B cell (primary cell): ENCODE results near the gene TMPRSS5. TPM values are rescaled to one million over a fixed set of nuclear protein-coding genes. Genes with fewer than 3 reads are reported as not detected.

ENCODE experiments used
- ATAC-seq: fragments of 200-7000 bp; cut with Tn5 transposase; one replicate; pipeline ENCODE4 v1.10.0; 2021; ENCODE audit warnings: low read depth, mild to moderate bottlenecking, moderate number of reproducible peaks, moderate library complexity
- CTCF ChIA-PET: fragments of 350-600 bp; sonication (Branson Sonifier 250); formaldehyde crosslinking; loops from one replicate; lab custom pipeline; 2021; ENCODE audit warnings: antibody characterized with exemption, inconsistent platforms; lab: Charles Lee
- POLR2A ChIA-PET: fragments of 350-600 bp; sonication (Branson Sonifier 250); formaldehyde crosslinking; loops from one replicate; lab custom pipeline; 2021; ENCODE audit warnings: antibody characterized with exemption; lab: Charles Lee
- DNase-seq: peaks from one replicate; pipeline ENCODE4 v3.0.0; 2013
- H2AFZ ChIP-seq: 2 replicates; pipeline ENCODE4 v1.6.1; 2012; ENCODE audit warnings: mild to moderate bottlenecking, low read depth, low read length; ENCODE audit not compliant: insufficient read depth, poor library complexity, severe bottlenecking
- H3K27ac ChIP-seq, 2 donors: 1 replicate in 1 of 2; 2 replicates in 1 of 2; pipeline ENCODE4 v1.5.1; 2012 to 2013; ENCODE audit warnings: low read length in 2 of 2, mild to moderate bottlenecking in 2 of 2, moderate library complexity in 1 of 2
- H3K27me3 ChIP-seq, 4 experiments: fragments of 200-600 bp in 1 of 4; sonication (generic) in 1 of 4; replicated peaks in 1 of 4; 1 replicate in 2 of 4; 2 replicates in 2 of 4; pipeline versions ENCODE4 v1.6.1 to v1.7.0; 2013 to 2016; ENCODE audit warnings: low read length in 3 of 4, mild to moderate bottlenecking in 2 of 4, mixed read lengths in 1 of 4, moderate library complexity in 1 of 4; ENCODE audit not compliant: insufficient read depth in 4 of 4, control insufficient read depth in 3 of 4; ENCODE audit errors: control extremely low read depth in 1 of 4
- H3K36me3 ChIP-seq, 2 experiments: replicated peaks in 1 of 2; 1 replicate in 1 of 2; 2 replicates in 1 of 2; pipeline versions ENCODE4 v1.6.1 to v1.7.1; 2013; ENCODE audit warnings: low read length in 1 of 2; ENCODE audit not compliant: insufficient read depth in 2 of 2, control insufficient read depth in 1 of 2; ENCODE audit errors: control extremely low read depth in 1 of 2, extremely low read depth in 1 of 2
- H3K4me1 ChIP-seq, 2 donors: fragments of 200-600 bp in 1 of 2; sonication (generic) in 1 of 2; 1 replicate in 1 of 2; 2 replicates in 1 of 2; pipeline versions ENCODE4 v1.5.1 to v1.6.1; 2013 to 2017; ENCODE audit warnings: low read length in 2 of 2; ENCODE audit not compliant: control insufficient read depth in 2 of 2, insufficient read depth in 2 of 2
- H3K4me2 ChIP-seq: replicated peaks from 2 replicates; pipeline ENCODE3; 2012; ENCODE audit warnings: mild to moderate bottlenecking, low read depth, low read length; ENCODE audit not compliant: poor library complexity, severe bottlenecking
- H3K4me3 ChIP-seq, 5 experiments: fragments of 200-600 bp in 1 of 5; sonication (generic) in 1 of 5; 1 replicate in 3 of 5; 2 replicates in 2 of 5; pipeline versions ENCODE4 v1.5.1 to v1.7.0; 2011 to 2016; ENCODE audit warnings: low read length in 4 of 5, mild to moderate bottlenecking in 4 of 5, low read depth in 2 of 5, control low read depth in 1 of 5, moderate library complexity in 1 of 5; ENCODE audit not compliant: insufficient read depth in 1 of 5; ENCODE audit errors: control extremely low read depth in 1 of 5, extremely low read depth in 1 of 5
- H3K79me2 ChIP-seq: fragments of 200-600 bp; sonication (generic); one replicate; pipeline ENCODE4 v1.6.0; 2016; ENCODE audit warnings: low read length; ENCODE audit not compliant: control insufficient read depth, insufficient read depth
- H3K9ac ChIP-seq: fragments of 200-600 bp; sonication (generic); 2 replicates; pipeline ENCODE4 v1.6.1; 2017; ENCODE audit warnings: mild to moderate bottlenecking, low read length, moderate library complexity
- H3K9me3 ChIP-seq, 3 donors: one replicate each; pipeline versions ENCODE4 v1.6.1 to v1.7.1; 2013; ENCODE audit warnings: low read length in 2 of 3; ENCODE audit not compliant: control insufficient read depth in 2 of 3, insufficient read depth in 1 of 3; ENCODE audit errors: control extremely low read depth in 1 of 3
- H4K20me1 ChIP-seq: 2 replicates; pipeline ENCODE4 v1.6.0; 2012; ENCODE audit warnings: mild to moderate bottlenecking, low read length; ENCODE audit not compliant: insufficient read depth, control insufficient read depth, poor library complexity, severe bottlenecking
- H3K27ac Mint-ChIP-seq: one replicate; pipeline ENCODE4 v1.8.0; 2021; ENCODE audit warnings: mixed read lengths
- H3K27me3 Mint-ChIP-seq: one replicate; pipeline ENCODE4 v1.8.0; 2021; ENCODE audit warnings: mixed read lengths
- H3K4me1 Mint-ChIP-seq: one replicate; pipeline ENCODE4 v1.8.0; 2021; ENCODE audit warnings: mixed read lengths
- H3K4me3 Mint-ChIP-seq: one replicate; pipeline ENCODE4 v1.8.0; 2021; ENCODE audit warnings: mixed read lengths
- H3K9me3 Mint-ChIP-seq: one replicate; pipeline ENCODE4 v1.8.0; 2022; ENCODE audit warnings: mixed read lengths; ENCODE audit not compliant: insufficient read depth
- EZH2 ChIP-seq: IDR thresholded peaks from 2 replicates; pipeline ENCODE4 v1.6.1; 2012; ENCODE audit warnings: borderline replicate concordance, low read depth, mild to moderate bottlenecking, moderate library complexity, low read length; ENCODE audit not compliant: insufficient read depth, poor library complexity, severe bottlenecking
- WGBS: methylation state at CpG from one replicate; pipeline ENCODE4 v1.1.5; 2013; ENCODE audit warnings: missing lambda C conversion rate; ENCODE audit not compliant: insufficient coverage; 5-methylcytosine and 5-hydroxymethylcytosine counted together
- intact Hi-C: fragments of 100-400 bp; cut with micrococcal nuclease; formaldehyde crosslinking; loops from one replicate; pipeline ENCODE4 v1.10.0; 2022
- polyA plus RNA-seq: library from polyadenylated mRNA; depleted of rRNA; stranded (reverse); fragments of >200 nt; gene quantifications from 2 replicates; pipeline ENCODE4 v1.2.3, GENCODE V29; 2012
- total RNA-seq, 2 donors: library from RNA; stranded (reverse); fragments of 120-200 nt in 1 of 2; gene quantifications; 1 replicate in 1 of 2; 2 replicates in 1 of 2; pipeline versions ENCODE4 v1.2.3 to v1.2.4, GENCODE V29; 2013 to 2022
- TF ChIP-seq, protein P1 (sequence below): fragments of 200-600 bp; IDR thresholded peaks from one replicate; pipeline ENCODE4 v1.8.0; 2022; ENCODE audit warnings: antibody characterized with exemption, mild to moderate bottlenecking

TMPRSS5 gene
- total and polyA plus RNA-seq, 2 donors (not counting 1 experiment from before 2014, with no cell fraction given), result 0.74 to 0.86 TPM

GRCh38 chr11:113736323-113736722 lies 30.2 kb upstream of the TMPRSS5 start:
- POLR2A ChIA-PET, result no interaction called here
- Histone ChIP-seq H3K79me2 (no peaks in the 10 kb centered on the region), H3K27ac (no peak overlapping the region), H3K4me1 (no peaks in the 10 kb centered on the region), H2AFZ (no peak overlapping the region), H3K9ac (no peak overlapping the region), H3K36me3 (peaks cover 8 to 77% of the 10 kb centered on the region in 2 experiments), H3K4me2 (no peak overlapping the region), H4K20me1 (no peaks in the 10 kb centered on the region), H3K9me3 (no peaks in the 10 kb centered on the region), H3K4me3 (no peak overlapping the region), H3K27me3 (no peaks in the 10 kb centered on the region)
- ATAC-seq (no peak), DNase-seq (no peak)
- H3K27ac Mint-ChIP-seq, result no peak overlapping the region
- H3K27me3 Mint-ChIP-seq, result no peaks in the 10 kb centered on the region
- intact Hi-C loops, result no loop called here
- CTCF ChIA-PET, result no interaction called here
- H3K4me1 Mint-ChIP-seq, result no peaks in the 10 kb centered on the region
- no CpG with 5 or more reads among the region's 1 CpG for WGBS
- H3K9me3 Mint-ChIP-seq, result no peaks in the 10 kb centered on the region
- H3K4me3 Mint-ChIP-seq, result no peak overlapping the region
- TF ChIP-seq, protein P1, sequence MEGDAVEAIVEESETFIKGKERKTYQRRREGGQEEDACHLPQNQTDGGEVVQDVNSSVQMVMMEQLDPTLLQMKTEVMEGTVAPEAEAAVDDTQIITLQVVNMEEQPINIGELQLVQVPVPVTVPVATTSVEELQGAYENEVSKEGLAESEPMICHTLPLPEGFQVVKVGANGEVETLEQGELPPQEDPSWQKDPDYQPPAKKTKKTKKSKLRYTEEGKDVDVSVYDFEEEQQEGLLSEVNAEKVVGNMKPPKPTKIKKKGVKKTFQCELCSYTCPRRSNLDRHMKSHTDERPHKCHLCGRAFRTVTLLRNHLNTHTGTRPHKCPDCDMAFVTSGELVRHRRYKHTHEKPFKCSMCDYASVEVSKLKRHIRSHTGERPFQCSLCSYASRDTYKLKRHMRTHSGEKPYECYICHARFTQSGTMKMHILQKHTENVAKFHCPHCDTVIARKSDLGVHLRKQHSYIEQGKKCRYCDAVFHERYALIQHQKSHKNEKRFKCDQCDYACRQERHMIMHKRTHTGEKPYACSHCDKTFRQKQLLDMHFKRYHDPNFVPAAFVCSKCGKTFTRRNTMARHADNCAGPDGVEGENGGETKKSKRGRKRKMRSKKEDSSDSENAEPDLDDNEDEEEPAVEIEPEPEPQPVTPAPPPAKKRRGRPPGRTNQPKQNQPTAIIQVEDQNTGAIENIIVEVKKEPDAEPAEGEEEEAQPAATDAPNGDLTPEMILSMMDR, result no peak
- TF ChIP-seq EZH2, result no peak

- no peak for TF ChIP-seq EZH2
- TF ChIP-seq, protein P1, result no peak
- CTCF ChIA-PET, result interaction anchor here (0.8 kb wide), 1 partner anchor 427 kb away, joined by 4 read pairs; no protein-coding TSS in a partner anchor
- POLR2A ChIA-PET, result no interaction called here
These were observed 26.0 kb upstream of the TMPRSS5 start for GRCh38 chr11:113732092-113732491.

More at GRCh38 chr11:113732092-113732491, 26.0 kb upstream of the TMPRSS5 start:
- Mint-ChIP-seq H3K27me3 (no peaks in the 10 kb centered on the region), H3K4me1 (no peaks in the 10 kb centered on the region), H3K4me3 (no peak overlapping the region), H3K27ac (no peak overlapping the region), H3K9me3 (no peaks in the 10 kb centered on the region)
- 94% methylated on average over 2 of the region's 5 CpGs for WGBS
- Histone ChIP-seq H3K9me3 (no peaks in the 10 kb centered on the region), H4K20me1 (no peaks in the 10 kb centered on the region), H3K4me1 (no peaks in the 10 kb centered on the region), H3K4me3 (no peak overlapping the region), H3K27me3 (no peaks in the 10 kb centered on the region), H3K9ac (no peak overlapping the region), H3K36me3 (peaks cover 2 to 36% of the 10 kb centered on the region in 2 experiments), H3K79me2 (no peaks in the 10 kb centered on the region), H3K4me2 (no peak overlapping the region), H3K27ac (no peak overlapping the region), H2AFZ (no peak overlapping the region)
- no peak for DNase-seq
- intact Hi-C loops, result no loop called here
- ATAC-seq, result no peak
